ENCODE data around the gene BTAF1. TPM values are rescaled to one million over a fixed set of nuclear protein-coding genes. Genes with fewer than 3 reads are reported as not detected.

Gene BTAF1
- total RNA-seq, 1 experiment from 2014 or later, result 45.2 TPM

DNA sequence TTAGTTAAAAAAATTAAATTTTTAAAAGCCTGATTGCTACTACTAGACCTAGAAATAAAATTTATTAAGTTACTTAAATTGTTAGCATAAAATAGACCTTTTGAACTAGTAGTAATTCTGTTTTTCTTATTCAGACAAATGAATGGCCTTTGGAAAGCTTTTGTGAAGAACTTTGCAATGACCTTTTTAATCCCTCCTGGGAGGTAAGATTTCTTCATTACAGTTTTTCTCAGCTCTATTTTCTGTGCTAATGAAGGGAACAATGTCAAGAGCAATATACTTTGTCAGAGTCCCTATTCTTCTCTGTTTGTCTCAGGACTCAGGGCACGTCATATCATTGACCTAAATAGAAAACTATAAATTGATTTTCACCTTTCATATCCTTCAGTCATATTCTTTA lies 33.5 kb downstream of the BTAF1 start:
- DNase-seq, result no peak
- Histone ChIP-seq H4K5ac (ENCODE audit: insufficient read length, low read depth, low read length) (no peak overlapping the region), H3K23me2 (ENCODE audit: insufficient read length, low read depth, low read length, poor library complexity, severe bottlenecking) (no peaks in the 10 kb centered on the region), H3K27me3 (ENCODE audit: insufficient read depth, low read length) (no peaks in the 10 kb centered on the region), H3K4me1 (ENCODE audit: insufficient read depth, low read length) (no peaks in the 10 kb centered on the region), H4K8ac (replicated peaks; ENCODE audit: insufficient read length, low read depth, low read length) (no peak overlapping the region), H3K14ac (ENCODE audit: insufficient read depth, low read length) (no peak overlapping the region), H3K4ac (ENCODE audit: low read depth, low read length) (no peak overlapping the region), H3K79me2 (ENCODE audit: insufficient read depth, low read length) (no peaks in the 10 kb centered on the region), H4K20me1 (ENCODE audit: control insufficient read depth, insufficient read depth, insufficient read length) (no peaks in the 10 kb centered on the region), H2BK15ac (ENCODE audit: low read depth, low read length) (no peak overlapping the region), H3T11ph (ENCODE audit: low read length) (no peak overlapping the region), H3K56ac (ENCODE audit: insufficient read length, low read depth, low read length) (no peak overlapping the region), H3K23ac (ENCODE audit: insufficient read length, low read depth, low read length) (no peak overlapping the region), H2AK5ac (ENCODE audit: insufficient read length, low read length) (no peak overlapping the region), H3K9me3 (ENCODE audit: control insufficient read depth, low read depth, low read length) (no peaks in the 10 kb centered on the region), H3K27ac (ENCODE audit: insufficient read length, low read depth, low read length) (no peak overlapping the region), H3K4me2 (ENCODE audit: insufficient read depth, insufficient read length, low read length) (no peak overlapping the region), H3K18ac (ENCODE audit: insufficient read length, low read depth, low read length) (no peak overlapping the region), H2BK5ac (ENCODE audit: insufficient read length, low read length) (no peak overlapping the region), H2BK20ac (ENCODE audit: low read depth, low read length, poor library complexity, severe bottlenecking) (no peak overlapping the region), H2BK12ac (ENCODE audit: insufficient read length, low read depth, low read length) (no peak overlapping the region), H3K9ac (ENCODE audit: extremely low read depth, insufficient read length, low read length) (no peak overlapping the region), H2AFZ (ENCODE audit: low read length) (no peak overlapping the region), H2BK120ac (ENCODE audit: low read depth, low read length, poor library complexity, severe bottlenecking) (no peak overlapping the region), H3K79me1 (ENCODE audit: insufficient read depth, low read depth, low read length, poor library complexity, severe bottlenecking) (peaks cover 2% of the 10 kb centered on the region), H4K91ac (ENCODE audit: insufficient read length, low read depth, low read length) (no peak overlapping the region)
- peaks cover 17 to 20% of the 10 kb centered on the region in 2 experiments for H3K4me1 Mint-ChIP-seq
- peaks cover 25 to 81% (median 59%) of the 10 kb centered on the region in 3 experiments; a peak in 6 of 7 replicates for H3K36me3 Mint-ChIP-seq (ENCODE audit: insufficient read depth in 1 of 3, low read depth in 3 of 3)
- no peaks in the 10 kb centered on the region for H3K9me3 Mint-ChIP-seq
- no peaks in the 10 kb centered on the region for H3K27me3 Mint-ChIP-seq (ENCODE audit: low read depth)
- no peak overlapping the region for H3K4me3 Mint-ChIP-seq
- TF ChIP-seq, protein P1, sequence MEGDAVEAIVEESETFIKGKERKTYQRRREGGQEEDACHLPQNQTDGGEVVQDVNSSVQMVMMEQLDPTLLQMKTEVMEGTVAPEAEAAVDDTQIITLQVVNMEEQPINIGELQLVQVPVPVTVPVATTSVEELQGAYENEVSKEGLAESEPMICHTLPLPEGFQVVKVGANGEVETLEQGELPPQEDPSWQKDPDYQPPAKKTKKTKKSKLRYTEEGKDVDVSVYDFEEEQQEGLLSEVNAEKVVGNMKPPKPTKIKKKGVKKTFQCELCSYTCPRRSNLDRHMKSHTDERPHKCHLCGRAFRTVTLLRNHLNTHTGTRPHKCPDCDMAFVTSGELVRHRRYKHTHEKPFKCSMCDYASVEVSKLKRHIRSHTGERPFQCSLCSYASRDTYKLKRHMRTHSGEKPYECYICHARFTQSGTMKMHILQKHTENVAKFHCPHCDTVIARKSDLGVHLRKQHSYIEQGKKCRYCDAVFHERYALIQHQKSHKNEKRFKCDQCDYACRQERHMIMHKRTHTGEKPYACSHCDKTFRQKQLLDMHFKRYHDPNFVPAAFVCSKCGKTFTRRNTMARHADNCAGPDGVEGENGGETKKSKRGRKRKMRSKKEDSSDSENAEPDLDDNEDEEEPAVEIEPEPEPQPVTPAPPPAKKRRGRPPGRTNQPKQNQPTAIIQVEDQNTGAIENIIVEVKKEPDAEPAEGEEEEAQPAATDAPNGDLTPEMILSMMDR (conservative IDR thresholded peaks at IDR 0.05), result no peak
- no CpG with 5 or more reads among the region's 1 CpG for WGBS (ENCODE audit: extremely low coverage, insufficient read length, low lambda C conversion rate)
- no peak overlapping the region; a peak in 1 of 7 replicates for H3K27ac Mint-ChIP-seq
